ENCODE results near the gene ARHGEF18. TPM values are rescaled to one million over a fixed set of nuclear protein-coding genes. Genes with fewer than 3 reads are reported as not detected.
"Not testable (repeated sequence)": the region's sequence is repeated elsewhere in the genome, so short reads cannot be mapped to it uniquely, and the experiment has no call there.

Gene ARHGEF18
- total RNA-seq, 1 experiment from 2014 or later, result 18.4 TPM

- H3K4me1 ChIP-seq, result no peaks in the 10 kb centered on the region
- DNase-seq, result no peak
- no peaks in the 10 kb centered on the region for H3K36me3 ChIP-seq
- H3K4me3 ChIP-seq, result no peak overlapping the region
- no peaks in the 10 kb centered on the region for H3K27me3 ChIP-seq
- H3K27ac ChIP-seq, result no peak overlapping the region
- no peaks in the 10 kb centered on the region for H3K9me3 ChIP-seq (replicated peaks)
Measured at GRCh38 chr19:7360393-7360984, 11.8 kb downstream of the ARHGEF18 start.

DNA sequence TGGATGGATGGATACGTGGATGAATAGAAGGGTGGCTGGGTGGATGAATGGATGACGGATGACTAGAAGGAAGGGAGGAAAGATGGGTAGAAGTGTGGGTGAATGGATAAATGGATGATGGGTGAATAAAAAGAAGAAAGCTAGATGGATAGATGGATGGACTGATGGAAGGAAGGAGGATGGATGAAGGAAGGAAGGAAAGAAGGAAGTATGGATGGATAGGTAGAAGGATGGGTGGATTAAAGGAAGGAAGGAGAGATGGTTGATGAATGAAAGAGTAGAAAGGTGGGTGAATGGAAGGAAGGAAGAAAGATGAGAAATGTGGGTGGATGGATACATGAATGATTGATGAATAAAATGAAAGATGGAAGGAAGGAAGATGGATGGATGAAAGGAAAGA is 14.5 kb downstream of the ARHGEF18 start:
- no peaks in the 10 kb centered on the region for H3K27me3 ChIP-seq
- H3K27ac ChIP-seq, result no peak overlapping the region
- H3K4me3 ChIP-seq, result no peak overlapping the region
- no peaks in the 10 kb centered on the region for H3K4me1 ChIP-seq
- DNase-seq, result no peak
- no peaks in the 10 kb centered on the region for H3K9me3 ChIP-seq (replicated peaks)
- no peaks in the 10 kb centered on the region for H3K36me3 ChIP-seq

DNA sequence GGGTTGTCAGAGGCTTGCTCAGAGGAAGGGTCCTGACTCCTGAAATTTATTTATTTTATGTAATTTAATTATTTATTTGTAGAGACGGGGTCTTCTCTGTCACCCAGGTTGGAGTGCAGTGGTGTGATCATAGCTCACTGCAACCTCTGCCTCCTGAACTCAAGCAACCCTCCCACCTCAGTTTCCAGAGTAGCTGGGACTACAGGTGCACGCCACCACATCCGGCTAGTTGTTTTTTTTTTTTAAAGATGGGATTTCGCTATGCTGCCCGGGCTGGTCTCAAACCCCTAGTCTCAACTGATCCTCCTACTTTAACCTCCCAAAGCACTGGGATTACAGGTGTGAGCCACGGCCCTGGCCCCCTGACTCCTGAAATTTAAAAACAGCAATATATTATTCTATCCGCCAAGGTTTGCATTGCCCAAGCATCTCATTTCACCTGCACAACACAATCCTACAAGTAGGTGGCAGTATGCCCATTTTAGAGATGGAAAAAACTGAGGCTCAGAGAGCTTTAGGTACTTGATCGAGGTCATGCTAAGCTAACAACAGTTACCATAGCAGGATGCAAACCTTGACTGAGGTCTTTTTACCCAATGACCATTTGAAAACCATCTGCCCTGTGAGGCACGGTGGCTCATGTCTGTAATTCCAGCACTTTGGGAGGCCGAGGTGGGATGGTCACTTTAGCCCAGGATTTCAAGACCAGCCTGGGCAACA is 18.1 kb downstream of the ARHGEF18 start:
- Histone ChIP-seq H3K27ac (no peak overlapping the region), H3K4me1 (no peaks in the 10 kb centered on the region), H3K36me3 (no peaks in the 10 kb centered on the region), H3K4me3 (no peak overlapping the region), H3K27me3 (no peaks in the 10 kb centered on the region), H3K9me3 (replicated peaks) (no peaks in the 10 kb centered on the region)
- peak; percentile 20 to 61 for DNase-seq

DNA sequence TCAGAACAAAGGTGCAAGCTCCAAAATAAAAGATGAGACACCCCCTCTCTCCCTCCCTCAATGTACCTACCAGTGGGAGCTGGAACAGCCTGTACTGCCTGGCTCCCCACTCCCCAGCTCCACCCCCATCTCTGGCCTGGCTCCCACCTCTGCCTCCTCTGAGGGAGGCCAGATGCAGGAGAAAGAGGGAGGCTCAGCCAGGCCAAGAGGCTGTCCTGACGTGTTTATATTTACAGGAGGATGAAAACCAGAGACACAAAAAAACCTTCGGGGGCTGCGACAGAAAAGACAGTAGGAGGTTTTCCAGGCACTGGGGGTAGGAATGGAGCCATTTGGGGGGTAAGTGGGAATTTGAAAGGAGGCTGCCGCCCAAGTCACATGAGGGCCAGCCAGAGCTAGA is 19.7 kb downstream of the ARHGEF18 start:
- H3K36me3 ChIP-seq, result no peaks in the 10 kb centered on the region
- H3K4me3 ChIP-seq, result no peak overlapping the region
- no peaks in the 10 kb centered on the region for H3K4me1 ChIP-seq
- H3K27me3 ChIP-seq, result no peaks in the 10 kb centered on the region
- DNase-seq, result no peak
- no peak overlapping the region for H3K27ac ChIP-seq
- H3K9me3 ChIP-seq (replicated peaks), result no peaks in the 10 kb centered on the region

GRCh38 chr19:7368866-7369265 is 20.1 kb downstream of the ARHGEF18 start:
- DNase-seq; H3K4me1 ChIP-seq; H3K4me3 ChIP-seq; H3K36me3 ChIP-seq; H3K27me3 ChIP-seq; H3K27ac ChIP-seq; H3K9me3 ChIP-seq (replicated peaks): not testable (repeated sequence)

DNA sequence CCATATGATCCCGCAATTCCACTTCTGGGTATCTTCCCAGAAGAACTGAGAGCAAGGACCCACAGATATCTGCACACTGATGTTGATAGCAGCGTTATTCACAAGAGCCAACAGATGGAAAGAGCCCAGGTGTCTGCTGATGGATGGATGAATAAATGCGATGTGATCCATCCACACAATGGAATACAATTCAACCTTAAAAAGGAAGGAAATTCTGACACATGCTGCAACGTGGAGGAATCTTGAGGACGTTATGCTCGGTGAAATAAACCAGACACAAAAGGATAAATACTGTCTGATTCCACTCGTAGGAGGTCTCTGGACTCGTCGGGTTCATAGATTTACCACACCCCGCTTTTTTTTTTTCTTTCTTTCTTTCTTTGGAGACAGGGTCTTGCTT is 21.8 kb downstream of the ARHGEF18 start:
- Histone ChIP-seq H3K4me3 (no peak overlapping the region), H3K9me3 (replicated peaks) (no peaks in the 10 kb centered on the region), H3K27ac (no peak overlapping the region), H3K27me3 (no peaks in the 10 kb centered on the region), H3K36me3 (no peaks in the 10 kb centered on the region), H3K4me1 (no peaks in the 10 kb centered on the region)
- DNase-seq, result no peak

DNA sequence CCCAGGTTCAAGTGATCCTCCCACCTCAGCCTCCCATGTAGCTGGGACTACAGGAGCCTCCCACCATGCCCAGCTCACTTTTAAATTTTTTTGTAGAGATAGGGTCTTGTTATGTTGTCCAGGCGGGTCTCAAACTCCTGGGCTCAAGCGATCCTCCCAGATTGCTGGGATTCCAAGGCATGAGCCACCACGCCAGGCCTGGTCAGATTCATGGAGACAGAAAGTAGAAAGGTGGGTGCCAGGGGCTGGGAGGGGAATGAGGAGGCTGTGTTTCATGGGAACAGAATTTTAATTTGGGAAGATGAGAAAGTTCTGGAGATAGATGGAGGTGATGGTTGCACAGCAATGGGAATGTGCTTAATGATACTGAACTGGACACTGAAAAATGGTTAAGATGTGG is 22.3 kb downstream of the ARHGEF18 start:
- Histone ChIP-seq H3K36me3 (no peaks in the 10 kb centered on the region), H3K27ac (no peak overlapping the region), H3K4me3 (no peak overlapping the region), H3K9me3 (replicated peaks) (no peaks in the 10 kb centered on the region), H3K4me1 (no peaks in the 10 kb centered on the region), H3K27me3 (no peaks in the 10 kb centered on the region)
- no peak for DNase-seq

- no peaks in the 10 kb centered on the region for H3K4me1 ChIP-seq
- no peaks in the 10 kb centered on the region for H3K27me3 ChIP-seq
- H3K9me3 ChIP-seq (replicated peaks), result no peaks in the 10 kb centered on the region
- DNase-seq, result no peak
- H3K36me3 ChIP-seq, result no peaks in the 10 kb centered on the region
- no peak overlapping the region for H3K27ac ChIP-seq
- no peak overlapping the region for H3K4me3 ChIP-seq
Measured at GRCh38 chr19:7372810-7373209, 24.1 kb downstream of the ARHGEF18 start.

DNA sequence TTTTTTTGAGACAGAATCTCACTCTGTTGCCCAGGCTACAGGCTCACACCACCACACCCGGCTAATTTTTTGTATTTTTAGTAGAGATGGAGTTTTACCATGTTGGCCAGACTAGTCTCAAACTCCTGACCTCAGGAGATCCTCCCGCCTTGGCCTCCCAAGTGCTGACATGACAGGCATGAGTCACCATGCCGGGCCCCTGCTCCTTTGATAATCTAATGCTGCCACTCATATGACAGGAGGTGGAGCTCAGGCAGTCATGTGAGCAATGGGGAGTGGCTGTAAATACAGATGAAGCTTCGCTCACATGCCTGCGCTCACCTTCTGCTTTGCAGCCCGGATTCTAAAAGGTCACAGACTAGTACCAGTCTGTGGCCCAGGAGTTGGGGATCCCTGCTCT is 25.1 kb downstream of the ARHGEF18 start:
- Histone ChIP-seq H3K4me1 (no peaks in the 10 kb centered on the region), H3K9me3 (replicated peaks) (no peaks in the 10 kb centered on the region), H3K4me3 (no peak overlapping the region), H3K36me3 (no peaks in the 10 kb centered on the region), H3K27ac (no peak overlapping the region), H3K27me3 (no peaks in the 10 kb centered on the region)
- no peak for DNase-seq

DNA sequence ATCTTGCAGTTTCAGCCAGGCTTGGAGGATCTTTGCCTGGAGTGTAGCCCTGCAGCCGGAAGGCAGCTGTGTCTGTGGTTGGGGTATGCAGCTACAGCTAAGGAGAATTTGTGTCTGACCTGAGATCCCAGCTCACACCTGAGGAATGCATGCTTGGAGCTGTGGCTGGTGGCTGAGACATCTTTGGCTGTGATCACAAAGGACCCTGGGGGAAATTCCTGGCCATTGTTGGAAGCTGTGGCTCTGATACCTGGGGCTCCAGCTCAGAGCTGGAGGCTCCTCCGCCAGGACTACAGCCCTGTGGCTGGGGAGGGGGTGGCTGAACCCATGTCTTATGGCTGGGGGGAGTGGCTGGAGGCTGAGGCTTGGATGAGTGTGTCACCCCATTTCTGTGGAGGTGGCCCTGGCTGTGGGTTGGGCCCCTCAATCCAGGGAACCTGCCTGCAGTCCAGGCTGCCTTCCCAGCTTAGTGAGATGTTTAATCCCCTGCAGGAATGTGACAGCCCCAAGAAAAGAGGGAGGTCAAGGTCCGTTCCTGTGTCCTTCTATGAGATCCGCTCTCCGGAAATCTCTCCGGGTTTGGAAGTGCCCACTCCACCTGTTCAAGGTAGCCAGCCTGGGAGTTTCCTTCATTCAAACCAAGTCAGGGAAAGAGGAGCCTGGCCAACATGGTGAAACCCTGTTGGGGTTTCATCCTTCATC is 27.6 kb downstream of the ARHGEF18 start:
- Histone ChIP-seq H3K4me1 (no peaks in the 10 kb centered on the region), H3K9me3 (replicated peaks) (no peaks in the 10 kb centered on the region), H3K4me3 (no peak overlapping the region), H3K27me3 (no peaks in the 10 kb centered on the region), H3K27ac (no peak overlapping the region), H3K36me3 (no peaks in the 10 kb centered on the region)
- DNase-seq, result no peak

DNA sequence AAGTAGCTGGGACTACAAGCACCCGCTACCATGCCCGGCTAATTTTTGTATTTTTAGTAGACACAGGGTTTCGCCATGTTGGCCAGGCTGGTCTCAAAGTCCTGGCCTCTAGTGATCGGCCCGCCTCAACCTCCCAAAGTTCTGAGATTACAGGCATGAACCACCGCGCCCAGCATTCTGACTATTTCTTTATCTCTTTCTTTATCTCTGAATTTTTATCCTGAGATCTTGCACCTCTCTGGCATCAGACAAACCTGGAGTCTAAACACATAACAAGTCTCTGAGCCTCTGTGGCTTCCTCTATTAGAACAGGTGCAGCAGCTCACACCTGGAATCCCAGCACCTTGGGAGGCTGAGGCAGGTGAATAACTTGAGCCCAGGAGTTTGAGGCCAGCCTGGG is 28.5 kb downstream of the ARHGEF18 start:
- Histone ChIP-seq H3K9me3 (replicated peaks) (no peaks in the 10 kb centered on the region), H3K36me3 (no peaks in the 10 kb centered on the region), H3K27ac (no peak overlapping the region), H3K27me3 (no peaks in the 10 kb centered on the region), H3K4me3 (no peak overlapping the region), H3K4me1 (no peaks in the 10 kb centered on the region)
- no peak for DNase-seq

DNA sequence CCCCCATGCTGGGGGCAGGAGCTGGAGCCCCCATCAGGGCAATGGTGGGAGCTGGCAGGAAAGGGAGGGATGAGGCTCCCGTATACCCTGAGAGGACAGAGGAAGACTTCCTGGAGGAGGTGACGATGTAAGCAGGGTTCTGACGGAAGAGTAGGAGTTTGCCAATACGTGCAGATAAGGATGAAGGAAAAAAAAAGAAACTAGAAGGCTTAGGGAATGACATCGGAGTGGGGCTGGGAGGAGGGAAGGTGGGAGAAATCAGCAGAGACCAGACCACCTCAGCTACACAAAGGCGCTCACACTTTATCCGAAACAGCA is 32.3 kb downstream of the ARHGEF18 start:
- DNase-seq, result no peak
- no peaks in the 10 kb centered on the region for H3K9me3 ChIP-seq (replicated peaks)
- H3K27me3 ChIP-seq, result no peaks in the 10 kb centered on the region
- no peak overlapping the region for H3K27ac ChIP-seq
- H3K4me3 ChIP-seq, result no peak overlapping the region
- H3K4me1 ChIP-seq, result no peaks in the 10 kb centered on the region
- H3K36me3 ChIP-seq, result no peaks in the 10 kb centered on the region

DNA sequence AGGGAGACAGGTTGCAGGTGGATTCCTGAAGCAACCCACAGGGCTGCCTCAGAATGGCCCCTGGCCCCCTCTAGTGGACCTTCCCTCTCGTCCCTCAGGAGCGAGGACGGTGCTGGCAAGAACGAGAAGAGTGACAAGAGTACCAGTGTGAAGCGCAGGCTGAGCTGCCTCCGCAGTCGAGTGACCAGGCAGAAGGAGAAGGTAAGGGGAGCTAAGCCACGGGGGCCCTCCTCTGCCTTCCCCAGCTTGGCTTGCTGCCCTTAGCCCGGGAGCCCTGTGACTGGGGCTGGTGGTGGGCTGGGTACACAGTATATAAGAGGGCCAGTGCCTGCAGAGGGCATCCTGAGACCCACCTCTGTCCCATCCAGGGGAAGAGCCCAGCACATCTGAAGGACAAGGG is 34.0 kb downstream of the ARHGEF18 start:
- no peak for DNase-seq
- no peaks in the 10 kb centered on the region for H3K36me3 ChIP-seq
- H3K4me3 ChIP-seq, result no peak overlapping the region
- H3K4me1 ChIP-seq, result no peaks in the 10 kb centered on the region
- no peaks in the 10 kb centered on the region for H3K9me3 ChIP-seq (replicated peaks)
- H3K27me3 ChIP-seq, result no peaks in the 10 kb centered on the region
- H3K27ac ChIP-seq, result no peak overlapping the region

DNA sequence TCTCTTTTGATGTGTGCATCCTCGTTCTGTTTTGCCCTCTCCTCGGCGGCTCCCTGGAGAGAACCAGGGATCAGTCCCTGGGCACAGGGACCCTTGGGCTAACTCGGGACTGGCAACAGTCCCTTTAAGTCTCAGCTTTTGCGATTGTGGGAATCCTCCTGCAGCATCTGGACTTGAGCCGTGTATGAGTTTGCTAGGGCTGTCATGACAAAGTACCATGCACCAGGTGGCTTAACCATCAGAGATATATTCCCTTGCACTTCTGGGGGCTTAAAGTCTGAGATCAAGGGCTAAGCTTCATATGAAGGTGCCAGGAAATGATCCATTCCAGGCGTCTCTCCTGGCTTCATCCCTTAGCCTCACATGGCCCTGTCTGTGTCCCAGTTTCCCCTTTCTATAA is 34.5 kb downstream of the ARHGEF18 start:
- no peak for DNase-seq
- no peaks in the 10 kb centered on the region for H3K36me3 ChIP-seq
- no peak overlapping the region for H3K27ac ChIP-seq
- no peak overlapping the region for H3K4me3 ChIP-seq
- no peaks in the 10 kb centered on the region for H3K9me3 ChIP-seq (replicated peaks)
- no peaks in the 10 kb centered on the region for H3K27me3 ChIP-seq
- H3K4me1 ChIP-seq, result no peaks in the 10 kb centered on the region

GRCh38 chr19:7385062-7385461 is 36.3 kb downstream of the ARHGEF18 start:
- H3K9me3 ChIP-seq (replicated peaks), result no peaks in the 10 kb centered on the region
- no peak for DNase-seq
- H3K4me1 ChIP-seq, result no peaks in the 10 kb centered on the region
- H3K27ac ChIP-seq, result no peak overlapping the region
- no peak overlapping the region for H3K4me3 ChIP-seq
- H3K27me3 ChIP-seq, result no peaks in the 10 kb centered on the region
- H3K36me3 ChIP-seq, result no peaks in the 10 kb centered on the region

- Histone ChIP-seq H3K27me3 (no peaks in the 10 kb centered on the region), H3K9me3 (replicated peaks) (no peaks in the 10 kb centered on the region), H3K36me3 (no peaks in the 10 kb centered on the region), H3K4me3 (no peak overlapping the region), H3K4me1 (no peaks in the 10 kb centered on the region), H3K27ac (no peak overlapping the region)
- no peak for DNase-seq
Measured at GRCh38 chr19:7386308-7386707, 37.6 kb downstream of the ARHGEF18 start.
